HL-60 (cell line): ENCODE measurements around the gene ABCG1.

Source experiments
- DNase-seq, 2 experiments: peaks; one replicate each; pipeline ENCODE4 v3.0.0-alpha.2; 2010 to 2020; ENCODE audit warnings: low read depth in 1 of 2, low spot score in 1 of 2
- H3K27ac ChIP-seq: fragments of 250-450 bp; sonication (Bioruptor Pico); replicated peaks from 2 replicates; pipeline ENCODE4 v1.5.1; 2020; ENCODE audit warnings: mild to moderate bottlenecking, moderate library complexity
- H3K27me3 ChIP-seq: fragments of 250-450 bp; sonication (Bioruptor Pico); 2 replicates; pipeline ENCODE4 v1.5.1; 2021; ENCODE audit warnings: mild to moderate bottlenecking, moderate library complexity; ENCODE audit not compliant: insufficient read depth, poor library complexity, severe bottlenecking
- H3K4me3 ChIP-seq: replicated peaks from 2 replicates; pipeline ENCODE4 v1.5.1; 2011; ENCODE audit warnings: mild to moderate bottlenecking, control low read depth, low read length; ENCODE audit not compliant: insufficient read depth
- GABPA ChIP-seq: IDR thresholded peaks from 2 replicates; pipeline ENCODE4 v1.6.1; 2012; ENCODE audit warnings: low read depth
- POLR2AphosphoS5 ChIP-seq: IDR thresholded peaks from 2 replicates; pipeline ENCODE4 v1.6.1; 2012; ENCODE audit warnings: low read depth
- SPI1 ChIP-seq: IDR thresholded peaks from 2 replicates; pipeline ENCODE4 v1.6.1; 2012; ENCODE audit warnings: low read depth, mild to moderate bottlenecking, borderline replicate concordance
- TF ChIP-seq, protein P1 (sequence below): IDR thresholded peaks from one replicate; pipeline ENCODE4 v1.5.1; 2011; ENCODE audit warnings: low read length, control low read depth, inconsistent platforms; ENCODE audit not compliant: insufficient read depth
- TF ChIP-seq, protein P2 (sequence below): IDR thresholded peaks from 2 replicates; pipeline ENCODE4 v1.6.1; 2012; ENCODE audit warnings: low read depth; ENCODE audit not compliant: insufficient replicate concordance

ABCG1 gene

DNA sequence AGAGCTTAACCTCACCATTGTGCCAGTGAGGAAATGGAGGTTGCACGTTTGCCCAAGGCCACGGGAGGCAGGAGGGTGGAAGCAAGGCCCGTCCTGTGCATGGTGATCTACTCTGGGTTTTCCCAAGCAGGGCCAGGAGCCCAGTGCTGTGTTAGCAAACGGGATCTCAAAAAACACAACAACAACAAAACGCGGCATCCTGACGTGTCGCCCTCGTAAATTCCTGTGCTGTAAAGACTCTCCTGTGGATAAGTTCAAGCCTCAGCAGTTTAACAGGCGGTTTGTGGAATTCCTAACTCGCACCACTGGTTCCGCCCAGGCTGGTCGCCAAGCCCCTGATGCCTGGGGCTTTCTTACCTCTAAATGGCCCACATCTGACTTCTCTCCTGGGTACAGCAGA lies 57.1 kb downstream of the ABCG1 start:
- no peak for DNase-seq
- H3K27me3 ChIP-seq, result no peaks in the 10 kb centered on the region
- no peak for TF ChIP-seq POLR2AphosphoS5
- TF ChIP-seq, protein P1, sequence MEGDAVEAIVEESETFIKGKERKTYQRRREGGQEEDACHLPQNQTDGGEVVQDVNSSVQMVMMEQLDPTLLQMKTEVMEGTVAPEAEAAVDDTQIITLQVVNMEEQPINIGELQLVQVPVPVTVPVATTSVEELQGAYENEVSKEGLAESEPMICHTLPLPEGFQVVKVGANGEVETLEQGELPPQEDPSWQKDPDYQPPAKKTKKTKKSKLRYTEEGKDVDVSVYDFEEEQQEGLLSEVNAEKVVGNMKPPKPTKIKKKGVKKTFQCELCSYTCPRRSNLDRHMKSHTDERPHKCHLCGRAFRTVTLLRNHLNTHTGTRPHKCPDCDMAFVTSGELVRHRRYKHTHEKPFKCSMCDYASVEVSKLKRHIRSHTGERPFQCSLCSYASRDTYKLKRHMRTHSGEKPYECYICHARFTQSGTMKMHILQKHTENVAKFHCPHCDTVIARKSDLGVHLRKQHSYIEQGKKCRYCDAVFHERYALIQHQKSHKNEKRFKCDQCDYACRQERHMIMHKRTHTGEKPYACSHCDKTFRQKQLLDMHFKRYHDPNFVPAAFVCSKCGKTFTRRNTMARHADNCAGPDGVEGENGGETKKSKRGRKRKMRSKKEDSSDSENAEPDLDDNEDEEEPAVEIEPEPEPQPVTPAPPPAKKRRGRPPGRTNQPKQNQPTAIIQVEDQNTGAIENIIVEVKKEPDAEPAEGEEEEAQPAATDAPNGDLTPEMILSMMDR, result no peak
- no peak for TF ChIP-seq GABPA
- TF ChIP-seq, protein P2, sequence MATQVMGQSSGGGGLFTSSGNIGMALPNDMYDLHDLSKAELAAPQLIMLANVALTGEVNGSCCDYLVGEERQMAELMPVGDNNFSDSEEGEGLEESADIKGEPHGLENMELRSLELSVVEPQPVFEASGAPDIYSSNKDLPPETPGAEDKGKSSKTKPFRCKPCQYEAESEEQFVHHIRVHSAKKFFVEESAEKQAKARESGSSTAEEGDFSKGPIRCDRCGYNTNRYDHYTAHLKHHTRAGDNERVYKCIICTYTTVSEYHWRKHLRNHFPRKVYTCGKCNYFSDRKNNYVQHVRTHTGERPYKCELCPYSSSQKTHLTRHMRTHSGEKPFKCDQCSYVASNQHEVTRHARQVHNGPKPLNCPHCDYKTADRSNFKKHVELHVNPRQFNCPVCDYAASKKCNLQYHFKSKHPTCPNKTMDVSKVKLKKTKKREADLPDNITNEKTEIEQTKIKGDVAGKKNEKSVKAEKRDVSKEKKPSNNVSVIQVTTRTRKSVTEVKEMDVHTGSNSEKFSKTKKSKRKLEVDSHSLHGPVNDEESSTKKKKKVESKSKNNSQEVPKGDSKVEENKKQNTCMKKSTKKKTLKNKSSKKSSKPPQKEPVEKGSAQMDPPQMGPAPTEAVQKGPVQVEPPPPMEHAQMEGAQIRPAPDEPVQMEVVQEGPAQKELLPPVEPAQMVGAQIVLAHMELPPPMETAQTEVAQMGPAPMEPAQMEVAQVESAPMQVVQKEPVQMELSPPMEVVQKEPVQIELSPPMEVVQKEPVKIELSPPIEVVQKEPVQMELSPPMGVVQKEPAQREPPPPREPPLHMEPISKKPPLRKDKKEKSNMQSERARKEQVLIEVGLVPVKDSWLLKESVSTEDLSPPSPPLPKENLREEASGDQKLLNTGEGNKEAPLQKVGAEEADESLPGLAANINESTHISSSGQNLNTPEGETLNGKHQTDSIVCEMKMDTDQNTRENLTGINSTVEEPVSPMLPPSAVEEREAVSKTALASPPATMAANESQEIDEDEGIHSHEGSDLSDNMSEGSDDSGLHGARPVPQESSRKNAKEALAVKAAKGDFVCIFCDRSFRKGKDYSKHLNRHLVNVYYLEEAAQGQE, result no peak
- no peak overlapping the region for H3K4me3 ChIP-seq
- H3K27ac ChIP-seq, result no peak overlapping the region

DNA sequence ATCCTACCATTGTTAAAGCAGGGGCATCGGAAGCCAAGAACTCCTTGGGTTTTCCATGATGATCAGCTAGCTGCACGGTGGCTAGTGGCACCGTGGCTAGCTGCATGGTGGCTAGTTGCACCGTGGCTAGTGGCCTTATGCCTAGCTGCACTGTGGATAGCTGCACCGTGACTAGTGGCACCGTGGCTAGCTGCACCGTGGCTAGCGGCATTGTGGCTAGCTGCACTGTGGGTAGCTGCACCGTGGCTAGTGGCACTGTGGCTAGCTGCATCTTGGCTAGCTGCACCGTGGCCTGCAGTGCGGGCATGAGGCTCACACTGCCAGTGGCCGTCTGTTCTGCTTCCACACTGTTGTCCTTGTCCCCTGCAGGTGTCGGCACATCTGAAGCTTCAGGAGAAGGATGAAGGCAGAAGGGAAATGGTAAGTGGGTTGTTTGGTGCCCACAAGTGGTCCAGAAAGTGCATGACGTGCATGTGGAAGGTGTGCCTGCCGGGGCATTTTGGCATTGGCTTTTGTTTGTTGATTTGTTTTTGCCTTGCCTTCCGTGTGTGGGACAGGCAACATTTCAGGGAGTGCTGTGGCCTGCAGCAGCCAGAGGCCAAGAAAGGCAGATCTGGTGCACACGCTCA lies 57.7 kb downstream of the ABCG1 start:
- no peak for DNase-seq
- Histone ChIP-seq H3K4me3 (no peak overlapping the region), H3K27me3 (no peaks in the 10 kb centered on the region), H3K27ac (no peak overlapping the region)
- TF ChIP-seq GABPA, result no peak
- TF ChIP-seq, protein P2, result no peak
- no peak for TF ChIP-seq SPI1
- TF ChIP-seq POLR2AphosphoS5, result no peak
- TF ChIP-seq, protein P1, result no peak

DNA sequence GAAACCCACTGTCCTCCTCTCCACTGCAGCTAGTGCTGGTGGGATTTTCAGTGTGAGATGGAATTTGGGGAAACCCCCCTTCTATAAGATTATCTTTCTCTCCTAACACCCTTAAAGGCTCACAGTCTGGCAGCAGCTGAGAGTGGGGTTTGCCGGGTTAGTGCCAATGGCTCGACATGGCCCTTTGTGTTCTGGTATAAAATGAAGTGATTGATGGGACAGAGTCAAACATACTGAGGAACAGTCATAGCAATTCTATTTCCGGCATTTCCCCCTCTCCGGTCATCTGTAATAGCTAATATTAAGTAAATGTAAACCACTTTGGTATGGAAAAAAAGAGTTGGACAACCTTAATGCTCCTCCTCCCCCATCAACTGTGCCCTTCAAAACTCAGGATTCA lies 58.7 kb downstream of the ABCG1 start:
- TF ChIP-seq POLR2AphosphoS5 (no peak), GABPA (no peak), SPI1 (no peak)
- TF ChIP-seq, protein P2, result no peak
- TF ChIP-seq, protein P1, result no peak
- no peak overlapping the region for H3K4me3 ChIP-seq
- H3K27me3 ChIP-seq, result no peaks in the 10 kb centered on the region
- H3K27ac ChIP-seq, result no peak overlapping the region
- DNase-seq, result no peak
